NCI-H146 treated with DMSO at 0.1 percent for 48 hours (cell line): ENCODE measurements around the gene MRPS31.
"Not testable (repeated sequence)": the region's sequence is repeated elsewhere in the genome, so short reads cannot be mapped to it uniquely, and the experiment has no call there.

Experiments used
- DNase-seq: peaks from one replicate; lab custom pipeline; 2025; ENCODE audit not compliant: unreplicated experiment; lab: John Stamatoyannopoulos, UW

The MRPS31 gene

DNA sequence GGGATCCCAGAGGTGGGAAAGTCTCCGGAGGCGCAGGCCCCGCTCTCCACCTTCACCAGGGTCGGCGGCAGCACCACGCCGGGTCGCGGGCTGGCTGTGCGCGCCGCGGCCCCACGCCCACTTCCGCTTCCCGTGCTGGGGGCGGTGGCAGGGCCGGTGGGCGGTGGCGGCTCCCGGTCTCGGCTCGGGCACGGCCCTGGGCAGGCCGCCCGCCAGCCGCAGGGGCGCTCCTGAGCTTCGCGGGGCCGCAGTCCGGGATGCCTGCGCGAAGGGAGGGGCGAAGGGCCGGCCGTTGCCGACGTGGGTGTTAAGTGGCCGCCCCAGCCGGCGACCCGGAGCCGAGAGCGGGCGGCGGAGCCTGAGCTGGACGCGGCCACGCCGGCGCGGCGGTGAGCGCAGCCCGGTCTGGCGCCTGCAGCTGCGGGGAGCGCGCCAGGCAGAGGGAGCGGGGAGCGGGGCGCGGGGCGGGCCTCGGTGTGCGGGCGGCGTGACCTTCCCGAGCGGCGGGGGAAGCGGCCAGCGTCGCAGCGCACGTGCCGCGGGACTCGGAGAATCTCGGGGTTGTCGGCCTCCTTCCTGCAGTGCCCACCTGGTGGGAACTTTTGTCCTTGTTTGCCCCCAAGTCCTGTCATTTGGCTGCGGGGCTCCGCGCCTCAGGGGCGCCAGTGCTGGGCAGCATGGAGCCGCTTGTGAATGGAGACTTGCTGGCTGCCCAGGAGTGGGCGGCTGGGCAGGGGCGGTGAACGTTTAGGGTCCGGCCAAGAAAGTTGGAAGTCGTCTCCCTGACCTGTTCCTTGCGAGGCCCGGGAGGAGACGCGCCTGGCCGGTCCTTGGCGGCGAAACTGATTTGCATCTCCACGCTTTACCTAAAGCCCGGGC lies 18.5 kb upstream of the MRPS31 start, which contains the start of gene SLC25A15:
Gene SLC25A15 (plus strand): TSS at position 337 of the 879 bp plus-strand sequence. CDS start 3,616 bp downstream, outside the sequence.
- peak; percentile 68 for DNase-seq

DNA sequence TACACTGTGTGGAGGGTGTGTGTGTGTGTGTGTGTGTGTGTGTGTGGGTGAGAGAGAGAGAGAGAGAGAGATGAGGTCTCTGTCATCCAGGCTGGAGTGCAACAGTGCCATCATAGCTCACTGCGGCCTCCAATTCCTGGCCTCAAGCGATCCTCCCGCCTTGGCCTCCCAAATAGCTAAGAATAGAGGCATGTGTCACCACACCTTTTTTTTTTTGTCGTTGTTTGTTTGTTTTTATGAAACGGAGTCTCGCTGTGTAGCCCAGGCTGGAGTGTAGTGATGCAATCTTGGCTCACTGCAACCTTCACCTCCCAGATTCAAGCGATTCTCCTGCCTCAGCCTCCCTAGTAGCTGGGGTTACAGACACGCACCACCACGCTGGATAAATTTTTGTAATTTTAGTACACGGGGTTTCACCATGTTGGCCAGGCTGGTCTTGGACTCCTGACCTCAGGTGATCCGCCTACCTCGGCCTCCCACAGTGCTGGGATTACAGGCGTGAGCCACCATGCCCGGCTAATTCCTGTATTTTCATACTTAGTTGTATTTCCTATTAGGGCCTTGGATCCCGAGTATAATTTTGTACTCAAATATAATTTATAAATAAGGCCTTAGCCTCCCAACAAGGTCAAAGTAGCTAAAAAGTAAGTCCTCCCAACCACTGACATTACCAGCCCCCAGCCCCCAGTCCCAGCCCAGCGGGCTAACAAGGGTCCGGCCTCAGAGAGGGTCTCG lies 17.7 kb upstream of the MRPS31 start:
- not testable (repeated sequence) for DNase-seq

DNA sequence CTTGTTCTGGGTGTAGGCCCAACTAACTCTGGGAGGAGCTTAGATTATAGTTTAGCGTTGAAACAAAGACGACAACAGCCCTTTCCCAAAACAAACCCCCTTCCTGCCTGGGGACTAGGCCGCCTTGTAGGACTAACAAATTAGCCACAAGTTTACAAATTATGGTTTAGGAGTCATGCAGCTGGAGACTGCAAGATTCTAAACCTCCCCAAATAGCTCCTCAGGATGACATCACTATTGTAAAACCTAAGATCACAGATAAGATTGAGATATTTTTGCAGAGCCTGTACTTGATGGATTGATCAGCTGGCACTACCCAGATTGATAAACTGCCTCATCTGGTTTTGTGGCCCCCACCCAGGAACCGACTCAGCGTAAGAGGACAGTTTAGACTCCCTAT lies 16.1 kb upstream of the MRPS31 start:
- DNase-seq: no peak

DNA sequence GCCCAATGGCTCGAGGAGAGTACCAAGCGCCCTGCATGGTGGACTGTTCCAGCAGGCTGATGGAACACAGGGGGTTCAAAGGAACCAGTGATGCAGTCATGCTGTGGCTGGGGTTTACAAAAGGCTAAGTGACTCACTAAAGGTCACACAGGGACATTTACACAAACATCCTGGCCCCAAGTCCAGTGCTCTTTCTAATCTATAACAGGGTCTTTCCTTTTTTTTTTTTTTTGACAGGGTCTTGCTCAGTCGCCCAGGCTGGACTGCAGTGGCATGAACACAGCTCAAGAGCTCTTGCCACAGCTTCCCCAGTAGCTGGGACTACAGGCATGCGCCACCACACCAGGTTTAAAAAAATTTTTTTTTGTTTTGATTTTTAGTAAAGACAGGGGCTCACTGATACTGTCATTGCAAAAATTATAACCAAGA lies 15.6 kb upstream of the MRPS31 start:
- DNase-seq: no peak

DNA sequence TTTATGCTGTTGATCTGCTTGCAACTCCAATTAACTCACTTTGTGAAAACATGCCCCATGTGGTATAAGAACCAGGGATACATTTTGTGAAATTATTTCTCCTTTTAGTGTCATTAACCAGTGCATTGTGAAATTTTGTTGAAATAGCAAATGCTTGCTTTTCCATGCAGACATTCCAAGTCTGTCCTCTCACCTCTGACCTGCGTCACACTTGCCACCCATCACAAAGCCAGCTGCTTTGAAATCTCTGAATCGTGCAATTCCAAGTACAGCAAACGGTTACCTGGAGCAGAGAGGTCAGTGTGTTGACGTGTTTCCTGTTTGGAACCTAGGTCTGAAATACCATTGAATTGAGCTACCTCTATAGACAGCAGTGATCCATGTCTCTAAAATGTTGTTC lies 13.6 kb upstream of the MRPS31 start:
- DNase-seq: no peak

DNA sequence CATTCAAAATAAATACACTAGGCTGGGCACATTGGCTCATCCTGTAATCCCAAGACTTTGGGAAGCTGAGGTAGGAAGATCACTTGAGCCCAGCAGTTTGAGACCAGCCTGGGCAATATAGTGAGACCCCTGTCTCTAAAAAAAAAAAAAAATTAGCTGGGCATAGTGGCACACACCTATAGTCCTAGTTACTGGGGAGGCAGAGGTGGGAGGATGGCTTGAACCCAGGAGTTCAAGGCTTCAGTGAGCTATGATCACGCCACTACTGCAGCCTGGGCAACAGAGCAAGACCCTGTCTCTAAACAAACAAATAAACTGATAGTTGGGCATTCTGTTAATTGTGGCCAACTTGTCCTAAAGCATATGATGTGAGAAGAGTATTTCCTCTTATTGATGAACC lies 12.0 kb upstream of the MRPS31 start:
- not testable (repeated sequence) for DNase-seq

DNA sequence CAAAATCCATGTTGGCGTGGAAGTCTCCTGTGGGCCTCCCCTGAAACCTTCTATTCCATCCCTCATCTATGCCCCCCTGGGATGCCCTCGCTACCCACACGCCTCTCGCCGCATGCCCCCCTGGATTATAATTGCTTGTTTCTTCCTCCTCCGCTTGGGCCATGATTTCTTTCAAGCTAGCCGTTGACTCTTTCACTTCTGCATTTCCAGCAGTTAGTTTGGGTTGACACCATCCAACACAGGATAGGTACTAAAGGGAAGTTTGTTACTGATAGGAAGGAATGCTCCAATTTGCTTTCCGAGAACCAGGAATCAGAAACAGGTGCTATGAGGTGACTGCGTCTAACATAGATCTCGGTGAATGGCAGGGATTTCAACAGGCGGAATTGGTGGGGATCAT lies 10.7 kb upstream of the MRPS31 start:
- DNase-seq: no peak

DNA sequence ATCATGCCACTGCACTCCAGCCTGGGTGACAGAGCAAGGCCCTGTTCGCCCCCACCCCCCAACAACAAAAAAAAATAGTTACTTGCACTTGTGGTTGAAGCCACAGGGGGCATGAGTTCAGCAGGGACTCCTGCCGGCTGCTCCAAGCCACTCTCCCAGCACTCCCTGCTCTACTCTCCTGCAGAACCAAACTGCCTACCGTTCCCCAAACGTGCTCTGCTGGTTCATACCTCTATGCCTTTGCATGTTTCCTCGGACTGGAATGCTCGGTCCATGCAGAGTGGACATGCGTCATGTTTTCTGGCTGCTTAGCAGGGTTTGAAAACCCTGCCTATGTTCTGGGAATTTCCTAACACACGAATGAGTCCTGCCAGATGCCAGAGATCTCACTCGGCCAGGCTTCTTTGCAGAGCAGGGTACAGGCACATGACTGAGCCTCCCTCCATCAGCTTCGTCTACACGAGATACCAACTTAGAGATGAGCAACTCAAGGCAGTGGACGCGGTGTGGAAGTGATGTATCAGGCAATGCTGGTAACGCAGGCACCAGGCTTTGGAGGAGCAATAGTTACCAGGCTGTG lies 9.9 kb upstream of the MRPS31 start:
- DNase-seq: no peak

DNA sequence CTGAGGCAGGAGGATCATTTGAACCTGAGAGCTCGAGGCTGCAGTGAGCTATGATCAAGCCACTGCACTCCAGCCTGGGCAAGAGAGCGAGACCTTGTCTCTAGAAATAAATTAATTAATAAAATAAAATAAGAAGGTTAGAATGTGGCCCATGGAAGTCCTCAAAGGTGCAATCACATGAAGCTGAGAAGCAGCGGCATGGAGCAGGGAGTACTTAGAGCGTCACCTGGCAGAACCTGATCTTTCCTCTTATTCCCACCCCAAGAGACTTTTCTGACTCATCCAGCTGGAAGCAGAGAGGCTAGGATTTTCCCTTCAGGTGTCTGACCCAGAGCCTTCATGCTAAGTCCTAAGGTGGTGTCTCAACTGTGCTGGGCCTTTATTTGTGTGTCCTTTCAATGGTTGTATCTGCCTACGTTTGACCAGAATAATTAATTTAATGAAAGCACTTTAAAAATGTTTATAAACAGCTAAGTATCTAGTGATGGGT lies 8.9 kb upstream of the MRPS31 start:
- no peak for DNase-seq

DNA sequence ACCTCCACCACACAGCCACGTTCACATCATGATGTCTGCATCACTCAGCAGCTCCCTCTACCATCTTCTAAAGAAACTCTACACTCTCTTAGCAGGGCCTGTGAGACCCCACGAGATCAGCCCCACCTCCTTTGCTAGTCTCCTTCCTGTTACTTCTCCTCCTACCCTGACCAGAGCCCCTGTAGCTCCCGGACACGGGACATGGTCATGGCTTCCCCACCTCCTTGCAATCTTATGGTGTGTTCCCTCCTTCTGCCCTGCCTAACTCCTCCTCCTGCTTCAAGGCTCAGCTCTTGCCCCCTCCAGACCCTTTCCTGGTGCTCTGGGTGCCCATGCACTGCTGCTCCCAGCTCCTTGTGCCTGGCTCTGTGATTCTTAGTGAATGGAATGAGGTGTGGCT lies 8.1 kb upstream of the MRPS31 start:
- no peak for DNase-seq

DNA sequence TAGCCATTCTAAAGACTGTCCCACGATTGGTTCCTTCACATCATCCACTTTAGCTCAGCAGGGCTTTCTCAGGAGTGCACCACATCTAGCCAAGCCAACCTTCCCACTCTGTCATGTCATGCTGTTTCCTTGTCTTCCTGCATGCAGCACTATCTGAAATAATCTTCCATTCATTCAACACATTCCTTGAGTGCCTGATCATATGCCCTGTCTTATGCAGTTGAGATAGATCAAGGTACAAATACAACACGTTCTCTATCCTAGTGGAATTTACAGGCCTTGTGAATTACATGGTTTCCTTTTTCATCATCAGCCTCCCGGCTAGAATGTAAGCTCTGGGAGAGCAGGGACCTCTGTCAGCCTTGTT lies 6.8 kb upstream of the MRPS31 start:
- DNase-seq: no peak

DNA sequence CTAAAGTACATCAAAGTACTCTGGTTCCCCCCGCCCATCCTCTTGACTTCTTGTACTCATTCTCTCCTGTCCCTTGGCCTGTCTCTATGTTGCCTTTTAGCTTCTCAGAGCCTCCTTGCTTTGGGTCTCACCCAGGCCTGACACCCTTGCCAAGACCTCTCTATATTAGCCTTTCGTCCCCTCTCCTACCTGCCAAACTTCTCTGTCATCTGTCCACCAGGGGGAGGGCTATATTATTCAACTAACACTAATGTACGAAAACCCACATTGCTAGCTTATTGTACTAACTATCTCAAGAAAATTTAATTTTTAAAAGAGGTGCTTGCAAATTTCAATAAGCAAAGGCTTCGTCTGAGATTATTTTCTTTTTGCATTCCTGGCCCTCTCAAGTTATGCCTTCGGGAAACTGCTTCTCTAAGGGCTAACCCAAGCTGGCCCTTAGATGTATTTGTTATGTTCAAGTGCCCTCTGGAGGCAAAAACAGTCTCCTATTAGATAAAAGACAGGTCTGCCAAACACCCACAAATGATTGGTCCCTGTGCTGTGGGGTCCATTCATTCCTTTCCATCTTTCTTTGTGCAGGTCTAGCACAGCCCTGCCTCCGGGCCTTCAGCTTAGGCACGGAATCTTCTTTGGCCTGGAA lies 6.3 kb upstream of the MRPS31 start:
- peak; percentile 66 for DNase-seq

DNA sequence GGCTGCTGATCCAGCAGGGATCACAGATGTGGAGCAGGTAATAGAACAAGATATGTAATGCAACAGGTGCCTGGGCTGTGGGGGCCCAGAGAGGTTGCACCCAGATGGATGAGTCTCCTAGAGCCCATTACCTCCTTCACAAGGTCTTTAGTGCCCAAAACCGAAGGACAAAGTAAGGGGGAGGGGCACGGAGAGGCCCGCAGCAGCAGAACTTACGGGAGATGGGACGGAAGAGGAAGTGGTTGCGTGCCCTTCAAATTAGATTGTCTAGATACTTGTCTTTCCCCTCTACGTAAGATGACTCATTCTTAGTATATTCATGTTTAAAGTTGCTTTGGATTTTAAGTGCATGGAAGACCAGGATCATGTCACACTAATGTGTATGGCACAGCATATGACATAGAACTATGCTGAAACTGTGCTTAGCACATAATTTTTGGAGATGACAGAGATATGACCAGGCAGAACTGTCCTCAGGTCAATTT lies 5.7 kb upstream of the MRPS31 start:
- no peak for DNase-seq

DNA sequence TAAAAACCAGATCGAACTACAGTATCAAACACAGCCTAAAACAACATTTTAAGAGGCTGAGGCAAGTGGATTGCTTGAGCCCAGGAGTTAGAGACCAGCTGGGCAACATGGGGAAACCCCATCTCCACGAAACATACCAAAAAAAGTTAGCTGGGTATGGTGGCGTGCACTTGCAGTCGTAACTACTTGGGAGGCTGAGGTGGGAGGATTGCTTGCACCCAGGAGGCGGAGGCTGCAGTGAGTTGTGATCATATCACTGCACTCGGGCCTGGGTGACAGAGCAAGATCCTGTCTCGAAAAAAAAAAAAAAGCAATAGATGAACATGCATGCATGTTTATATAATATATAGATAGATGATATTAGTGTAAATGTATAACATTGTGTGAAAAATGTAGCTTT lies 5.2 kb upstream of the MRPS31 start:
- DNase-seq: no peak

DNA sequence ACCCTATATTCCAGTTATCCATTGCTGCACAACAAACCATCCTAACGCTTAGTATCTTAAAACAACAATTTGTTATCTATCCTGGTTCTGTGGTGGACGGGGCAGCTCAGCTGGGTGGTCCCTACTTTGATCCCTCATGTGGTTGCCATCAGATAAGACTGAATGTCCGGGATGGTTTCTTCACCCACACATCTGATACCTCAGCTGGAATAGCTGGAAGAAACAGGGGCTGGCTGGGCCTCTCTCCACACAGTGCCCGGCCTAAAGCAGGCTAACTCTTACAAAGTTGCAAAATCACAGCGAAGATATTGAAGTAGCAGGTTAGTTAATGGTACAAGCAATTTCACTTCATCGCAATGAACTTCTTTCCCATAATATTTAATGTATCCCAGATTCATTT lies 3.7 kb upstream of the MRPS31 start:
- no peak for DNase-seq

DNA sequence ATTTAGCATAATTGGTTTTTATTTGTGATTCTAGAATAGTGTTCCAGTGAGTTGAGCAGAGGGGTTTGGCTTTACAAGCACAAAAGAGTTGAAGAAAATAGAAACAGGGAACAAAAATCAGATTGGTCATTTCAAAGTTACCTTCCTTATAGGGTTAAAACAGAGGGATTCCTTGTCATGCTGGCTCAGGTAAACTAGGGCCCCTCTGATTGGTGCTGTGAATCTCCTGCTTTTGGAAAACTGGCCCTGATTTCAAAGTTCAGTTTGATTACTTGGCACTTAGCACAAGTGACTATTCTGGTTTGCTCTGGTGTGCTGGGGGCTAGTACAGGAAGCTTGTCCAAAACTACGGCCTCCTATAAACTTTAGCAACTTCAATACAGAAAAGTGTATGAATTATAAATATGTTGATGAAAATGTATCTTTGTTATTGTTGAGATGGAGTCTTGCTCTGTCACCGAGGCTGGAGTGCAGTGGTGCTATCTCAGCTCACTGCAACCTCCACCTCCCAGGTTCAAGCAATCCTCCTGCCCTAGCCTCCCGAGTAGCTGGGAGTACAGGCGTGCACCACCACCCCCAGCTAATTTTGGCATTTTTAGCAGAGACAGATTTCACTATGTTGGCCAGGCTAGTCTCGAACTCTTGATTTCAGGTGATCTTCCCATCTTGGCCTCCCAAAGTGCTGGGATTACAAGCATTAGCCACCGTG lies 1.9 kb upstream of the MRPS31 start:
- DNase-seq: no peak

DNA sequence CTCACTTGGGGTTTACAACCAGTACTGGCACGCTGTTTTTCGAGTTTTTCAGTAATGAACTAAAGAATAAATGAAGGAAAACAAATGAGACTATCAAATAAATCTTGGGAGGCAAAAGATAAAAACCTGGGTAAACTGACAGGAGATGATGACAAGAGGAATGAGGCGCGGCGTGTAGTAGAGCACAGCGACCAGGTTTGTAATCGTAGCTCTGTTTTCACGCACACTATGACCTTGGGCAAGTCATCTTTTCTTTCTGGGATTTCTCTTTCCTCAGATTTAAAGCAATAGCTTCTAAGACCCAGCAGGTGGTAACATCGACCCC lies 419 bp downstream of the MRPS31 start:
- DNase-seq: no peak

DNA sequence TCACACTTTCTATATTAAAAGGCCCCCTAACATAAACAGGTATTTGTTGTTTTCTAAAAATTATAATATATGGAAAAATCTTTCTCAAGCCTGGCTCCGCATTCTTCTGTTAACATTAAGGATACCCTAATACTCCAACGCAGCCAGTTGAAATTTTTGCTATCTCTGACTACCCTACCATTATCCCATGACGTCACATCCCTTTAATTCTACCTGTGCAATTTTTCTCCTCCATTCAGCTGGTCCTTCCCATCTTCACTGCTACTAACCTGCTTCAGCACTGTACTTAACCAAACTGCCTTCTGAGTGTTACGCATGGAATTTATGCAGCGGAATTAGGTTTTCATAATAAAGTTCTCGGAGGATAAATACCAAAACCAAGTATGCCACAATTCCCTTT lies 1.0 kb downstream of the MRPS31 start:
- DNase-seq: no peak

DNA sequence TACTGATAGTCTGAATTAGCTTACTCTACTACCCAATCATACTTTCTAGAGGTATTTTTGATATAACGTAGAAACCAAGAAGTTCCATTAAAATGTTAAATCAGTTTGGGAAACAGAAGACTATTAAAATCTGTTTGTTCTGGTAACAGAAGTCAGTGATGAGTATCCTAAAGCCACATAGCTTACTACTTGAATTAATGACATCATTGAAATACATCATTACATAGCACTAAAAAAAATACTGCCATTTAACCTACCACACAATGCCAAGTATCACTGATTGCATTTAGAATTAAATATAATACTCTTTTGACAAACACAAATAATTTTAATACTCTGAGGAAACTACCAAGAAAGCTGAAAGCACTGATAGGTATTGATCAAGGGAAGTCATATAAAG lies 5.4 kb downstream of the MRPS31 start:
- no peak for DNase-seq

DNA sequence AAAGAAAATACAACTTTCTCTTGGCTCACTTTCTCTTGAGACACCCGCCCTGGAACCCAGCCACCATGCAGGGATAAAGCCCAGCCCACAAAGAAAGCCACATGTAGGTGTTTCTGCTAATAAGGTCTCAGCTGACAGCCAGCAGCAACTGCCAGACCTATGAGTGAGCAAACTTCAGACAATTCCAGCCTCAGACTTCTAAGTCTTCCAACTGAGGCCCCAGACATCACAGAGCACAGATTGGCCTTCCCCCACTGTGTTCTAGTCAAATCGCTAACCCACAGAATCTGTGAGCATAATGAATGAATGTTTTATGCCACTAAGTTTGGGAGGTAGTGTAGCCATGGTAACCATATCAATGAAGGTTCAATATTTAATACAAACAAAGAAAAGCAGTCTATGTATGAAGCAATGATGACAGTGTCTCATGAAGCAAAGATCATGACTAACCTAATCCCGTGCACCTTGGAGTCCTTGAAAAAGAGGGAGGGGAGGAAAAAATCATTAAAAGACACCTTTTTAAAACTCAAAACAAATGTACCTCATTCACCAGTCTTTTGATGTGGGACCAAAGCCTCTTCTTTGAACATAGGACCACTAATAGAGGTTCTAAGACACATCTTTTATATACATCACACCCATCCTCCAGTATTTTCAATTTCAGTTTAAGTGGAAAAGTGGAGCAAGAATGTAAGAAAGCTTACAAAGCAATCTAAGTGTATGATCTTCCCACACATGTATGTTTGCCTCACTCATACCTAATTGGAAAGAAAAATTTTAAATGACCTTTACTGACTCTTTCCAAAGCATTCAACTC lies 6.2 kb downstream of the MRPS31 start:
- no peak for DNase-seq
